GM12801 (cell line): ENCODE results near the gene ARHGAP29.

Experiments
- TF ChIP-seq, protein P1 (sequence below): IDR thresholded peaks from one replicate; pipeline ENCODE4 v1.5.1; 2011; ENCODE audit warnings: control low read depth; ENCODE audit not compliant: insufficient read length; ENCODE audit errors: extremely low read depth

Gene ARHGAP29

DNA sequence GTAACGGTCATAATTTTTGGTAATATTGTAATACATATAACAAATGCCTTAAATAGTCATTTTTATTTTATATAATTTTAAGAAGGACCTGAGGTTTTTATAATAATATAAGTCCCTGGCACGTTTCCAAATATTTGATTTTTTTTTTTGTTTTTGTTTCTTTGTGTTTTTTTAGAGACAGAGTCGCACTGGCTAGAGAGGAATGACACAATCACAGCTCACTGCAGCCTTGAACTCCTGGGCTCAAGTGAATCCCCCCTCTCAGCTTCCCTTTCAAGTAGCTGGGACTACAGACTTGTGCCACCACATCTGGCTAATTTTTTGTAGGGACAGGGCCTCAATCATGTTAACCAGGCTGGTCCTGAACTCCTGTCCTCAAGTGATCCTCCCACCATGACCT, 29.7 kb downstream of the ARHGAP29 start:
- TF ChIP-seq, protein P1, sequence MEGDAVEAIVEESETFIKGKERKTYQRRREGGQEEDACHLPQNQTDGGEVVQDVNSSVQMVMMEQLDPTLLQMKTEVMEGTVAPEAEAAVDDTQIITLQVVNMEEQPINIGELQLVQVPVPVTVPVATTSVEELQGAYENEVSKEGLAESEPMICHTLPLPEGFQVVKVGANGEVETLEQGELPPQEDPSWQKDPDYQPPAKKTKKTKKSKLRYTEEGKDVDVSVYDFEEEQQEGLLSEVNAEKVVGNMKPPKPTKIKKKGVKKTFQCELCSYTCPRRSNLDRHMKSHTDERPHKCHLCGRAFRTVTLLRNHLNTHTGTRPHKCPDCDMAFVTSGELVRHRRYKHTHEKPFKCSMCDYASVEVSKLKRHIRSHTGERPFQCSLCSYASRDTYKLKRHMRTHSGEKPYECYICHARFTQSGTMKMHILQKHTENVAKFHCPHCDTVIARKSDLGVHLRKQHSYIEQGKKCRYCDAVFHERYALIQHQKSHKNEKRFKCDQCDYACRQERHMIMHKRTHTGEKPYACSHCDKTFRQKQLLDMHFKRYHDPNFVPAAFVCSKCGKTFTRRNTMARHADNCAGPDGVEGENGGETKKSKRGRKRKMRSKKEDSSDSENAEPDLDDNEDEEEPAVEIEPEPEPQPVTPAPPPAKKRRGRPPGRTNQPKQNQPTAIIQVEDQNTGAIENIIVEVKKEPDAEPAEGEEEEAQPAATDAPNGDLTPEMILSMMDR: no peak

DNA sequence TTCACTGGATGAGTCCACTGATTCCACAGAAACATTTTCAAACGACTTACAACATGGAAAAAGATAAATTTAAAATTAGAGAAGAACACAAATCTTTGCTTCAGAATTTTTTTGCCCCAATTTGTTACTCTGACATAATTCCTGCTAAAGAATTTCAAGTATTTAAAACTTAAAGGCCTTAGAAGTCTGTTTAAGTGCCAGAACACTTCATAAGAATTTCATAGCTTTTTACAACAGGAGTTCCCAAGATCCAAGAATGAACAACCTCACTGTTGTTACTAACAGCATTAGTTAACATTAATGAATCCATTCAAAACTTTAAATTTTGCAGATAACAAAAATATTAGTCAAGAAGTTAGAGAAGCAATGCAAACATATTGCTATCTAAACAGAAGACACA, 31.7 kb downstream of the ARHGAP29 start:
- TF ChIP-seq, protein P1: no peak

DNA sequence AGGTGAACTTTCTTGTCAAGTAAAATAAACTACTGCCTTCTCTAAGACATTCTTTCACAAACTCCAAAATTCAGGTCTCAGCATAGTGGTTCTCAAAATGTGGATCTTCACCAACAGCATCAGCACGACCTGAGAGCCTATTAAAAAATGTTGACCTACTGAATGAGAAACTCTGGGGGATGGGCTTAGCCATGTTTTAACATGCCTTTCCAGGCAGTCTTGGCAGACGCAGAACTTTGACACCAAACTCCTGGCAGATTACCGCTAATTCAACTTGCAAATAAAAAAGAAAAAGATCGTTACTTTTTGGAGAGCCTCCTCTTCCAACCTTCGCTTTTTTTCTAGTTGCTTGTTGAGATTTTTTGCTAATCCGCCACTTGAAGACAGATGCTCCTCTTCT, 35.1 kb downstream of the ARHGAP29 start:
- TF ChIP-seq, protein P1: no peak

DNA sequence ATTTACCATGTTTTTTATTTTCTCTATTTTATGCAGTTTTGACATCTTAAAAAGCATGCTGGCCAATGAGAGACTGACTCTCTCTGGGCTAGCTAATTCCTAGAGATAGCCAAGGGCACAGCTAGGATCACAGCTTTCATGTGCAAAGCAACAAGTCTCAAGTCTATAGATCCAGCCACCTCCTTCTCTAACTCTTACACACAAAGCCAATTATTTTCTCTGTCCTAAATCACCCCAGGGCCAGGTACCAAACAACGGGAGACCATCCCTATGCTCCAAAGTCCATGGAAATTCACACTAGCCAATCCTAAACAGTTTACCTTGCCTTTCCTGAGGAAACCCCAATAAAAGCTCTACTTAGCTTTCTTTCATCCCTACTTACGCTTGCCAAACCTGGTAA, 38.0 kb downstream of the ARHGAP29 start:
- TF ChIP-seq, protein P1: no peak

DNA sequence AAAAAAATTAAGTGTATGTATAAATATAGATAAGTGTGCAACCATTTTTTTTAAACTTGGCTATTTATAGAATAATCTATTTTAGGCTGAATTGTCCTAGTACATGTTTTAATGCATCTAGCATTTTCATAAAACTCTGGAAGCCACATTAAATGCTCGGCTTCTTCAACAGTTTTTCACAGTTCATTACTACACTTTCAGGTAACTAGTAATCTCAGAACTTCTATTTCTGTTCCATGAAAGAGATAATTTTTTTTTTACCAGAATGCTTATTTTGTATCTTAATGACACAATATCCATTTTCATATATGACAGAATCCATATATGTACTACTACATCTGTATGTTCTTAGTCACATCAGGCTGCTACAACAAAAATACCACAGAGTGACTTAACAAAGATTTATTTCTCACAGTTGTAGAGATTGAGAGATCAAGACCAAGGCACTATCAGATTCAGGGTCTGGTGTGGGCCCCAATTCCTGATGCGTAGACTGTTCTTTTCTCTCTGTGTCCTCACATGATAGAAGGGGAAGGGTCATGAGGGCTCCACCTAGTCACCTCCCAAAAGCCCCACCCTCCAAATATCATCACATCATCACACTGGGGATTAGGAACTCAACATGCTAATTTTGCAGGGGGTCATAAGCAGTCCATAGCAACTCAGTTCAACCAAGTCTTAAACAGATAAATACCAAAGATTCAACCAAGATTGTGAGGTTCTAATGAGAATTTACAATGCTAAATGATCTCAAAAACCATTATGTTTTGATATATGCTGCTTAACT, 43.1 kb downstream of the ARHGAP29 start:
- TF ChIP-seq, protein P1: no peak

DNA sequence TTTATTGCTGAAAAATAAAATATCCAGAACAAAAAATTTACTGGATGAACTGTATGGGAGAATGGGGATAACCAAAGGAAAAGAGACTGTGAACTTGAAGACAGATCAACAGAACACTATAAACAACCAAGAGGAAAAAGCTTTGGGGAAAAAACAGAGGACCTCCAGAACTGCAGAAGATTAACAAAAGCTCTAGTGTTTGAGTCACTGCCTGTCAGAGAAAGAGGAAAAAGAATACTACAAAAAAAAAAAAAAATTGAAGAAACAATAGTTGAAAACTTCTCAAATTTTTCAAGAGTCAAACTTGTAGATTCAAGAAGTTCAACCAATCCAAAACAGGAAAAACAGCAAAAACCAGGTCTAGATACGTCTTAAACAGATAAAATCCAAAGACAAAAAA, 44.3 kb downstream of the ARHGAP29 start:
- TF ChIP-seq, protein P1: no peak

DNA sequence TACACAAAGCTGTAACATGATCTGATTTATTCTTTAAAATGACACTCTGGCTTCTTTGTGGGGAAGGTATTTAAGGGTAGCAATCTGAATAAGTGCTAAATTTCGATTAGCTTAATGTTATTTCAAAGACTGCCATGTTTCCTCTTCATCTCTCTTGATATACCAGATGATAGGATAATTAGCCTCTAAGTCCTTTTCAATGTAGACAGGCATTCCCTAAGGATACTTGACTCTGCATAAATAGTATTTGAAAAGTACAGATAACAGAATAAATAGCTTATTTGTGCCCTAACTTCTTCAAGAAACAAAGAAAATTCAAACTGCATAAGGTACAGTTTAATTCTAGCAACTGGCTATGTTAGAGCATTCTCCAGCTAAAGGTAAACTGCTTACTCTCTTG, 46.2 kb downstream of the ARHGAP29 start:
- TF ChIP-seq, protein P1: no peak
